Stimulated activated effector memory CD8-positive, alpha-beta T cell treated with anti-CD3 and anti-CD28 coated beads, Interleukin-12 subunit alpha, Interleukin-12 subunit beta, amount 100 ng/mL, for 72 hours (primary cell): ENCODE results near the gene SHB.
"Not testable (repeated sequence)": the region's sequence is repeated elsewhere in the genome, so short reads cannot be mapped to it uniquely, and the experiment has no call there.

Experiments used
- ATAC-seq: fragments of 150-1000 bp; cut with Tn5 transposase; 2 replicates; pipeline ENCODE4 v1.10.0; 2021
- DNase-seq, 2 donors: peaks; one replicate each; pipeline ENCODE4 v3.0.0; 2021 to 2022; ENCODE audit warnings: low spot score in 2 of 2
- H3K27ac Mint-ChIP-seq: one replicate; pipeline ENCODE4 v1.8.0; 2022; ENCODE audit warnings: mild to moderate bottlenecking, mixed read lengths
- H3K36me3 Mint-ChIP-seq: one replicate; pipeline ENCODE4 v1.8.0; 2022; ENCODE audit warnings: mild to moderate bottlenecking, mixed read lengths
- H3K4me1 Mint-ChIP-seq: one replicate; pipeline ENCODE4 v1.8.0; 2022; ENCODE audit warnings: mixed read lengths
- H3K4me3 Mint-ChIP-seq: one replicate; pipeline ENCODE4 v1.8.0; 2022; ENCODE audit warnings: mild to moderate bottlenecking, mixed read lengths
- H3K9me3 Mint-ChIP-seq: one replicate; pipeline ENCODE4 v1.8.0; 2022; ENCODE audit warnings: mixed read lengths

SHB gene

DNA sequence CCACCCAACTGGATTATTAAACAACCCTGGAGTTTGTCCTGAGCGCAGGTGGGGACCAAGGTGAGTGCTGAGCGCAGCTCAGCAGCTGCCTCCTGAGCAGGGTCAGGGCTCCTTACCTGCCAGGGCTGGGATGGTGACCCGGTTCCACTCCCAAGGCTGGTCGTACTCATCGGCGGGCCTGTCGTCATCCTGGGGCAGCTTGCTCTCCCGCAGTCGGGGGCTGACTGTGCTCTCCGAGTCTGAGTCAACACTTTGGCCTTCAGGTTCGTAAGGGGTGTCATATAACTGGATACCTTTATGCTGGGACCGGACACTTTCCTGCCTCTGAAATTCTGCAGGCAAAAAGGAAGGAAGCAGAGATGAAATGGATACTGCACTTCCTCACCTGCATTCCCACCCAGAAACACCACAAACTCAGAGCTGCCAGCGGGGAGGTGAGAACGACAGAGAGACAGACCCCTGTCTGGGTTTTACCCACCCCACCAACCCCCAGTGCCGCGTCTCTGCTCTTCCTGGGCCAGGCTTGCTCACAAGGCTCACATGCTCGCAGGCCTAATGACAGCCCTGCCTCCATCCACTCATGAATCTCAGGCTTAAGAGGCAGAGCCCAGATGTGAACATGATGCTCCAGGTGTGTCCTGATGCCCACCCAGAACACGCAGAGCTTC lies 94.4 kb downstream of the SHB start:
- Mint-ChIP-seq H3K4me3 (no peak overlapping the region), H3K27ac (no peak overlapping the region), H3K9me3 (no peaks in the 10 kb centered on the region), H3K4me1 (peaks cover 16% of the 10 kb centered on the region), H3K36me3 (peaks cover 7% of the 10 kb centered on the region)
- ATAC-seq (no peak), DNase-seq (no peak)

DNA sequence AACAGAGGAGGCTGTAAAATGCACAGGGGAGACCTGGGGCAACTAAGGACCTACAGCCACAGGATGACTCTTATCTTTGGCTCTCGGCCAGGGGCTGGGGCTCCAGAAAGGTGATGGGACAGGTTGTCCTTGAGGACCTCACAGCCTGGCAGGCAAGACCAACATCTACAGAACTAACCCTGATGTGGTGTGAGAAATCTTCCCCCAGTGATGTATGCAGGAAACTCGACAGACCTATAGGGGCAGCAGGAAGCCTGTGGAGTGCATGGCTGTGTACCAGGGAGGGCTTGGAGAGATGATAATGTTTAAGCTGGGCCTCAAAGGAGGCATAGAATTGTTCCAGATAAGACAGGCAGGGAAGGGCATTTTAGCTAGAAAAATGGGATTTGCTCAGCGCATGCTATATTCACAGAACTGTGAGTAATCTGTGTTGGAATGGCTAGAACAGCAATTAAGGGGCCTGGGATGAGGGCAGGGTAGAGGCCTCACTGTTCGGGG lies 96.6 kb downstream of the SHB start:
- Mint-ChIP-seq H3K9me3 (no peaks in the 10 kb centered on the region), H3K27ac (peak overlapping the region; percentile 23), H3K4me1 (peaks cover 19% of the 10 kb centered on the region), H3K36me3 (peaks cover 7% of the 10 kb centered on the region), H3K4me3 (no peak overlapping the region)
- ATAC-seq (peak; percentile 12), DNase-seq (no peak)

- H3K4me3 Mint-ChIP-seq = no peak overlapping the region
- peaks cover 7% of the 10 kb centered on the region for H3K36me3 Mint-ChIP-seq
- H3K27ac Mint-ChIP-seq = no peak overlapping the region
- H3K4me1 Mint-ChIP-seq = peaks cover 26% of the 10 kb centered on the region
- DNase-seq (no peak), ATAC-seq (no peak)
- H3K9me3 Mint-ChIP-seq = no peaks in the 10 kb centered on the region
Measured at GRCh38 chr9:37971691-37972090, 97.3 kb downstream of the SHB start.

DNA sequence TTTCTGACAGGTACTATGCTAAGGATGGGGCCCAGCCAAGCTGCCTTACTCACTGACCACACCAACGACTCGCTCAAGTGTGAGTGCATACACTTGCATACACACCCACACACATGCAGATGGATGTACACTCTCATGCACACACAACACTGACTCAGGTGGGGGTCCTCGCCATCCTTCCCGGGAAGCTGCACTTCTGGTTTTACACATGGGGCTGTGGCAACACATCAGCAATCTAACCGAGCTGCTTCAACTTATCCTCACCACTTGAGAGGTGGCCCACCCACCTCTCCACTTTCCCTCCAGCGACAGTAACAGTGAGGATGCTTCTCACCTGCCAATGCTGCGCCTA lies 97.9 kb downstream of the SHB start:
- Mint-ChIP-seq H3K27ac (no peak overlapping the region), H3K9me3 (no peaks in the 10 kb centered on the region)
- DNase-seq = no peak

GRCh38 chr9:37970301-37971107 lies 98.5 kb downstream of the SHB start:
- peaks cover 7% of the 10 kb centered on the region for H3K36me3 Mint-ChIP-seq
- H3K27ac Mint-ChIP-seq = no peak overlapping the region
- ATAC-seq = no peak
- peaks cover 37% of the 10 kb centered on the region for H3K4me1 Mint-ChIP-seq
- H3K9me3 Mint-ChIP-seq = no peaks in the 10 kb centered on the region
- no peak overlapping the region for H3K4me3 Mint-ChIP-seq
- no peak for DNase-seq

More for the DNA sequence above, 97.9 kb downstream of the SHB start:
- no peak overlapping the region for H3K4me3 Mint-ChIP-seq
- peaks cover 7% of the 10 kb centered on the region for H3K36me3 Mint-ChIP-seq
- H3K4me1 Mint-ChIP-seq = peaks cover 31% of the 10 kb centered on the region
- ATAC-seq = peak; percentile 86

DNA sequence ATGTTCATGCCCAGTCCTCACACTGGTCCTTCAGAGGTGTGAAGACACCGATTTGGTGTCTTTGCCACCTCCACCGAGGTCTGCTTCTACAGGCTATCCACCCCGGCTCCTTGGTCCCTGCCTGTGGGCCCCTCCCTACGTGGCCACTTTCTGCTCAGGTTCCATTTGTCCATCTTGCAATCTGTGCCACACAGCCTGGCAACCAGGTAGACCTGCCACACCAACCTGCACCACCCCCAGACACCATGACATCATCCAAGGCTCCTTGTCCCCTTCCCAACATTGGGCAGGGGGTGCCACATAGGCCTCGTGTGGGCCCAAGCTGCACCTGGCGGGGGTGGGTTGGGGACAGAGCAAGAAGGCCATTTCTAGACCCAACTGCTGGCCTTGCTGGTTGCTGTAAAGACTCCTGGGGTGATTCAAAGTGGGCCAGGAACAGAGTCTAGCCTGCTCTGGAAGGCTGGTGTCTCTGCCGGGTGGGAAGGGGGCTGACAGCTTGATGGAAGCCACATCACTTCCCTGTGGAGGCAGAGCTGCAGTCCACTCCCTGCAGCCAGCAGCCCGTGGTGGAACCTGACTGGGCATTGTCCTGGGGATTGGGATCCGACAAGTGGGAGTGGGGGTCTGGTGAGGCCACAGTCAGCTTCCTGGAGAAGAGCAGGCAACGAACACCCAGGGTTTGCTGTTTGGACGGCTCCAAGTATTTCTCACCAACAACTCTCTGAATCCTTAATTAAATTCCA lies 99.3 kb downstream of the SHB start:
- H3K4me3 Mint-ChIP-seq = no peak overlapping the region

DNA sequence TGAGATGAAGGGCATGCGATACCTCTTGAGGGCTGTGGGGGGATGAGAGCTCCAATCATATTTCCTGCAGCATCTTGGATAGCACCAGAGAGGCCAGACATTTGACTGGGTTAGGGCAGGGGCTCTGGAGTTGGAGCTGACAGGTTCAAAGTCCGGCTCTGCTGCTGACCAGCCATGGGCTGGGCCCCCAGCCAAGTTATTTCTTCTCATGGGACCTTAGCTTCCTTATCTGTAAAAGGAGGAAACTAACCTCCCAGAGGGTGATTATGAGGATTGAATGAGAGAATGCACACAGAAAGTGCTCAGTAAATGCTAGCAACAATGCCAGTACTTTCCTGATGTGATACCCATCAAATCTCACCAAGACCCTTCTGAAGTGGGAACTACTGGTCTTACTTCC lies 99.9 kb downstream of the SHB start:
- H3K4me3 Mint-ChIP-seq = no peak overlapping the region
- ATAC-seq (no peak), DNase-seq (no peak)
- H3K4me1 Mint-ChIP-seq = peaks cover 50% of the 10 kb centered on the region
- H3K9me3 Mint-ChIP-seq = no peaks in the 10 kb centered on the region
- H3K27ac Mint-ChIP-seq = no peak overlapping the region
- peaks cover 7% of the 10 kb centered on the region for H3K36me3 Mint-ChIP-seq

More for the DNA sequence above, 99.3 kb downstream of the SHB start:
- H3K4me1 Mint-ChIP-seq = peaks cover 44% of the 10 kb centered on the region
- H3K36me3 Mint-ChIP-seq = peaks cover 7% of the 10 kb centered on the region
- ATAC-seq (no peak), DNase-seq (no peak)
- H3K27ac Mint-ChIP-seq = no peak overlapping the region
- H3K9me3 Mint-ChIP-seq = no peaks in the 10 kb centered on the region

DNA sequence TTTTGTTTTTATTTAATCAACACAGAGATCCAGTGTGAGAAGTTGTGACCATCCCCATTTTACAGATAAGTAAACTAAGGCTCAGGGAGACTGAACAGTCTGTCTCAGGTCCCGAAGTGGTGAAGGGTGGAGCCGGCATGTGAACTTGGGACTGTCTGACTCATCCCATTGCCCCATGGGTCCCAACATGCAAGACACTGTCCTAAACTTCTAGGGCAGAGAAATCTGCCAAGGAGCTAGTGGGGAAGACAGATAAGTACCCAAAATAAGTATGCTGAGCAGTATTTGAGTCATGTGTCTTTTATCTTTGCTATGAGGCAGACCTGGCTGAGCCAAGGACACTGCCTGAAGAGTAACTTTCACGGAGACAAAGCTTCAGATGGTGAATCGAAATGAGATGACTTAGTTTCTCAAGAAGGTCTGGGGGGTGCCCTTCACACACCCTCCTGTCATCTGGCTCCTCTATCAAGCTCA lies 100.8 kb downstream of the SHB start:
- ATAC-seq (no peak), DNase-seq (no peak)
- H3K4me1 Mint-ChIP-seq = peaks cover 55% of the 10 kb centered on the region
- no peak overlapping the region for H3K27ac Mint-ChIP-seq
- H3K36me3 Mint-ChIP-seq = peaks cover 7% of the 10 kb centered on the region
- no peaks in the 10 kb centered on the region for H3K9me3 Mint-ChIP-seq
- no peak overlapping the region for H3K4me3 Mint-ChIP-seq

GRCh38 chr9:37967761-37968080 lies 101.3 kb downstream of the SHB start:
- peaks cover 54% of the 10 kb centered on the region for H3K4me1 Mint-ChIP-seq
- H3K9me3 Mint-ChIP-seq = no peaks in the 10 kb centered on the region
- DNase-seq = no peak
- H3K4me3 Mint-ChIP-seq = no peak overlapping the region
- H3K36me3 Mint-ChIP-seq = peaks cover 7% of the 10 kb centered on the region
- ATAC-seq = no peak
- H3K27ac Mint-ChIP-seq = no peak overlapping the region

DNA sequence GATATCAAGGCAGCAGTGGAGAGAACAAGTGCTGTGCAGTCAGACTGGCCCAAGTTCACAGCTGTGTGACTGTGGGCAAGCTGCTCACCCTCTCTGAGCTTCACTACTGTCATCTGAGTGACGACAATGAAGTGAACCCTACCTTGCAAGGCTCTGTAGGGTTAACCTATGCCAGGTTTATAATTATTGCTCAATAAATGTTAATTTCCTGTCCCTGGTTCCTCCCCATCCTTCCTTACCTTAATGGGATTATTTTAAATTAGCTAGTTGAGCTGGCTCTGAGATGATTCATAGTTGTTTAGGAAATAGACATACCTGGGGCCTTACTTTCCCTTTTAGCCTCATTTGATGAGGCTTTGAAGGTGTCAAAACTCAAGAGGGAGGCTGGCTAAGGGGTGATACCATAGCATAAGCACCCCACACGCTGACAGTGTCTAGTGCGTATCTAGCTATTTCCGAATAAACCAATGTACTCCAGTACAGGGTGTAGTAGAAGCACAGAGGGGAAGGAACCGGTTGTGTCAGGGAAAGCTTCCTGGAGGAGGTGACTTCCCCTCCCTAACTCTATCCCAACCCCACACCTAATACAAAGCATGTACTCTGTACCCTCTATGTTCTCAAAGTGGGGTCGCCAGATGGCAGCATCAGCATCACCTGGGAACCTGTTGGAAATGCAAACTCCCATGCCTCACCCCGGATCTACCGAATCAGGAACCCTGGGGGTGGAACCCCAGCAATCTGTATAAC lies 101.8 kb downstream of the SHB start:
- Mint-ChIP-seq H3K9me3 (no peaks in the 10 kb centered on the region), H3K36me3 (peaks cover 7% of the 10 kb centered on the region), H3K4me1 (peaks cover 48% of the 10 kb centered on the region), H3K4me3 (no peak overlapping the region), H3K27ac (no peak overlapping the region)
- DNase-seq = no peak
- no peak for ATAC-seq

DNA sequence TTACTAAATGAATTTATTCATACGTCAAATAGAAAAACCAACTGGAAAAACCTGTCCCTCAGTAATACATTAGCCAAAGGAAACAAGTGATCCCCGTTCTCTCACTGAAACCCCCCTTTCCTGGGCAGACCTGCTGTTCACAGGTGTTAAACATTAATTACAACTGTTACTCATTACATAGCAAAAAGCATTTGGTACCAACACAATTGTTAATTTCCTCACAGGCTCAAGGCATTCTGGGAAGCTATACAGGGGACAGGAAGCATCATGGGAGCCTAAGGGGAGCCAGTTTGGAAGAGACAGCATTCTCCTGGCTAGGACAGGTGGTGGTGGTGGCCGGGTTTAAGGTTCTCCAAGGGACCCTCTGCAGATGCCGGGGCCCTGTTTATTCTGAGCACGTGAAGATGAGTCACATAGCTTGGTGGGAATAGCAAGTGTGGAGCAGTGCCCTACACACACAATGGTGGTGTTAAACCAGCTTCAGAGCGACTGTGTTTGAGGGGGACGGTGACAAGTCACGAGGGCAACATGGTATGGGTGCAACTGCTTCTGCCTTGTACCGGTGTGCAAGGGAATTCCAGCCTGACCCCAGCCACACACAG lies 102.5 kb downstream of the SHB start:
- H3K4me1 Mint-ChIP-seq = peaks cover 52% of the 10 kb centered on the region
- peaks cover 7% of the 10 kb centered on the region for H3K36me3 Mint-ChIP-seq
- no peak for DNase-seq
- H3K4me3 Mint-ChIP-seq = no peak overlapping the region
- H3K9me3 Mint-ChIP-seq = no peaks in the 10 kb centered on the region
- no peak for ATAC-seq
- H3K27ac Mint-ChIP-seq = no peak overlapping the region

DNA sequence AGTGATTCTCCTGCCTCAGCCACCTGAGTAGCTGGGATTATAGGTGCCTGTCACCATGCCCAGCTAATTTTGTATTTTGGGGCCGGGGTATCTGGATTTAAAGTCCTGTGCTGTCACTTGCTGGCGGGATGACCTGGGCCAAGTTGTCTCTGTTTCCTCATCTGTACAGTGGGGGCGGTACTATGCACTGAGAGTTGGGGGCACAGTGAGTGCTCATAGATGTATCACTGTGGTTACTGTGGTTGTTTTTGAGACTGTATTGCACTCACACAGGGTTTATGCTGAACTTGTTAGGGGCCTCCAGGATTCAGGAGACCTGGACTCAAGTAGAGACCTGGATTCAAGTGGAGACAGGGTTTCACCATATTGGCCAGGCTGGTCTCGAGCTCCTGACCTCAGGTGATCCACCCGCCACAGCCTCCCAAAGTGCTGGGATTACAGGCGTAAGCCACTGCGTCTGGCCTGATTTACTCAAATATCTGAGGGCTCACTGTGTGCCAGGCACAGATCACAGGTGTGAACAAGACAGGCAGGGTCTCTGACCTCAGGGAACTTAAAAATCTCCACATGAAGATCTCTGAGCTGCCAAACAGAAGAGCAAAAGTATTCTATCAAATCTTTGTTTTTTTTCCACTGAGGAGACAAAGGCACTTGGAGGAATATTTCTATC lies 103.2 kb downstream of the SHB start:
- H3K27ac Mint-ChIP-seq, H3K36me3 Mint-ChIP-seq, H3K4me3 Mint-ChIP-seq, DNase-seq, H3K9me3 Mint-ChIP-seq: not testable (repeated sequence)
- peak; percentile 92 for ATAC-seq
- H3K4me1 Mint-ChIP-seq = peaks cover 53% of the 10 kb centered on the region

DNA sequence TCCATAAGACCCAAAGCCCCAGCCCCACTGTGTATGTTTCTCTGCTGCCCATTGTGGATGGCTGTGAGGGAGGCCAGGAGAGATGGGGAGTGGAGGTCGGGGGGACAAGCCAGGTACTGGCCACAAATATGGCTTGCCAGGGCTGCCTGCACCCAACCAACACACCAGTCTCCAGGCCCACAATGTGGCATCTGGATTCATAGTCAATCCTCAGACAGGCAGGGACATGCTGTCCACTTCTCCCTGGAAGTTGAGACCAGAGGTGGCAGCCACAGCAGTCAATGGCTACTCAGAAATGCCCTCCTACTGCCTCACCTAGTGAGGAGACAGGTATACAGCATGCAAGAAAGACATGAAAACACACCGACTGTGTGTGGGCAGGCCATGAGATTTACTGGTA lies 103.9 kb downstream of the SHB start:
- no peak for ATAC-seq
- DNase-seq = no peak
- Mint-ChIP-seq H3K9me3 (no peaks in the 10 kb centered on the region), H3K27ac (peak overlapping the region; percentile 37), H3K4me1 (peaks cover 52% of the 10 kb centered on the region), H3K36me3 (no peaks in the 10 kb centered on the region), H3K4me3 (no peak overlapping the region)

DNA sequence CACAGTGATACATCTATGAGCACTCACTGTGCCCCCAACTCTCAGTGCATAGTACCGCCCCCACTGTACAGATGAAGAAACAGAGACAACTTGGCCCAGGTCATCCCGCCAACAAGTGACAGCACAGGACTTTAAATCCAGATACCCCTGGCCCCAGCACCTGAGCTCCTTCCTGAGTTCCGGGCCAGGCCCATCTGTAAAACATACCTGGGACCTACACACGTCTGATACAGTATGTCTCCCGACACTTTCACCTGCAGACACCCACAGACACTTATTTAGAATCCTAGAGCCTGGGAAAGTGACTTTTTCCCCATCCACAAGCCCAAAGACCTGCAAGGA lies 104.3 kb downstream of the SHB start:
- peaks cover 52% of the 10 kb centered on the region for H3K4me1 Mint-ChIP-seq

More for the DNA sequence above, 104.3 kb downstream of the SHB start:
- H3K4me3 Mint-ChIP-seq = no peak overlapping the region
- no peaks in the 10 kb centered on the region for H3K36me3 Mint-ChIP-seq
- H3K27ac Mint-ChIP-seq = peak overlapping the region; percentile 37
- no peaks in the 10 kb centered on the region for H3K9me3 Mint-ChIP-seq
- ATAC-seq (peak; percentile 70), DNase-seq (no peak)
